Ishikawa (cell line): ENCODE results near the gene DRD1.

Experiments
- CEBPB ChIP-seq: IDR thresholded peaks from 2 replicates; pipeline ENCODE4 v1.6.1; 2012
- CREB1 ChIP-seq: IDR thresholded peaks from 2 replicates; pipeline ENCODE4 v1.6.1; 2012; ENCODE audit warnings: low read depth
- EGR1 ChIP-seq: IDR thresholded peaks from 2 replicates; pipeline ENCODE4 v1.6.1; 2012
- EP300 ChIP-seq: IDR thresholded peaks from 2 replicates; pipeline ENCODE4 v1.6.1; 2012; ENCODE audit warnings: borderline replicate concordance
- FOXM1 ChIP-seq: IDR thresholded peaks from 2 replicates; pipeline ENCODE4 v1.6.1; 2012; ENCODE audit warnings: low read depth, borderline replicate concordance
- MAX ChIP-seq: IDR thresholded peaks from 2 replicates; pipeline ENCODE4 v1.6.1; 2012
- NFIC ChIP-seq: IDR thresholded peaks from 2 replicates; pipeline ENCODE4 v1.6.1; 2012
- RAD21 ChIP-seq: IDR thresholded peaks from 2 replicates; pipeline ENCODE4 v1.6.1; 2012; ENCODE audit warnings: low read depth
- TAF1 ChIP-seq: IDR thresholded peaks from 2 replicates; pipeline ENCODE4 v1.6.1; 2012; ENCODE audit warnings: low read depth, mild to moderate bottlenecking
- TCF12 ChIP-seq: IDR thresholded peaks from 2 replicates; pipeline ENCODE4 v1.6.1; 2012; ENCODE audit warnings: low read depth
- TEAD4 ChIP-seq: IDR thresholded peaks from 2 replicates; pipeline ENCODE4 v1.6.1; 2012
- YY1 ChIP-seq: IDR thresholded peaks from 2 replicates; pipeline ENCODE4 v1.6.1; 2012; ENCODE audit warnings: low read depth
- ZBTB7A ChIP-seq: IDR thresholded peaks from 2 replicates; pipeline ENCODE4 v1.6.1; 2012; ENCODE audit warnings: low read depth
- TF ChIP-seq, protein P1 (sequence below): IDR thresholded peaks from 2 replicates; pipeline ENCODE4 v1.6.1; 2012; ENCODE audit warnings: low read depth, mild to moderate bottlenecking
- TF ChIP-seq, protein P2 (sequence below): IDR thresholded peaks from 2 replicates; pipeline ENCODE4 v1.6.1; 2012

The DRD1 gene

GRCh38 chr5:175417384-175417783 is 26.6 kb downstream of the DRD1 start:
- TF ChIP-seq CREB1 (no peak), EGR1 (no peak)

DNA sequence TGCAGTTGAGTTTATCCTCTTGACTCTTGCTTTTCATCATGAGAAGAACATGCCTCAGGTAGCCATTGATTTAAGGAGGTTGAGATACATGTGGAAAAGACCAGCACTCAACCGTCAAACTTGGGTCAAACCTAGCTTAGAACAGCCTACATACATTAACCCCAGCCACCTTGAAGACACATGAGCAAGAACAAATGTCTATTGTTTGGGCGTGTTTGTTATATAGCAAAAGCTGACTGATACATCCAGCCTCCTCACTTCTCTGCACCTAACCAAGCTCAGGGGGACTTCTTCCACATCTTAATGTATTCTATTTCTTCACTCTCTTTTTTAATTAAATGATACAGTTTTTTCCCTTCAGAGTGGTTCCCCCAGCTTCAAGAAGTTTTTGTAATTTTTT is 28.7 kb downstream of the DRD1 start:
- TF ChIP-seq CREB1 (no peak), FOXM1 (no peak), CEBPB (no peak), TEAD4 (no peak), MAX (no peak), YY1 (no peak), RAD21 (no peak), TCF12 (no peak), NFIC (no peak), TAF1 (no peak), ZBTB7A (no peak)
- TF ChIP-seq, protein P1, sequence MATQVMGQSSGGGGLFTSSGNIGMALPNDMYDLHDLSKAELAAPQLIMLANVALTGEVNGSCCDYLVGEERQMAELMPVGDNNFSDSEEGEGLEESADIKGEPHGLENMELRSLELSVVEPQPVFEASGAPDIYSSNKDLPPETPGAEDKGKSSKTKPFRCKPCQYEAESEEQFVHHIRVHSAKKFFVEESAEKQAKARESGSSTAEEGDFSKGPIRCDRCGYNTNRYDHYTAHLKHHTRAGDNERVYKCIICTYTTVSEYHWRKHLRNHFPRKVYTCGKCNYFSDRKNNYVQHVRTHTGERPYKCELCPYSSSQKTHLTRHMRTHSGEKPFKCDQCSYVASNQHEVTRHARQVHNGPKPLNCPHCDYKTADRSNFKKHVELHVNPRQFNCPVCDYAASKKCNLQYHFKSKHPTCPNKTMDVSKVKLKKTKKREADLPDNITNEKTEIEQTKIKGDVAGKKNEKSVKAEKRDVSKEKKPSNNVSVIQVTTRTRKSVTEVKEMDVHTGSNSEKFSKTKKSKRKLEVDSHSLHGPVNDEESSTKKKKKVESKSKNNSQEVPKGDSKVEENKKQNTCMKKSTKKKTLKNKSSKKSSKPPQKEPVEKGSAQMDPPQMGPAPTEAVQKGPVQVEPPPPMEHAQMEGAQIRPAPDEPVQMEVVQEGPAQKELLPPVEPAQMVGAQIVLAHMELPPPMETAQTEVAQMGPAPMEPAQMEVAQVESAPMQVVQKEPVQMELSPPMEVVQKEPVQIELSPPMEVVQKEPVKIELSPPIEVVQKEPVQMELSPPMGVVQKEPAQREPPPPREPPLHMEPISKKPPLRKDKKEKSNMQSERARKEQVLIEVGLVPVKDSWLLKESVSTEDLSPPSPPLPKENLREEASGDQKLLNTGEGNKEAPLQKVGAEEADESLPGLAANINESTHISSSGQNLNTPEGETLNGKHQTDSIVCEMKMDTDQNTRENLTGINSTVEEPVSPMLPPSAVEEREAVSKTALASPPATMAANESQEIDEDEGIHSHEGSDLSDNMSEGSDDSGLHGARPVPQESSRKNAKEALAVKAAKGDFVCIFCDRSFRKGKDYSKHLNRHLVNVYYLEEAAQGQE, result no peak
- TF ChIP-seq, protein P2, sequence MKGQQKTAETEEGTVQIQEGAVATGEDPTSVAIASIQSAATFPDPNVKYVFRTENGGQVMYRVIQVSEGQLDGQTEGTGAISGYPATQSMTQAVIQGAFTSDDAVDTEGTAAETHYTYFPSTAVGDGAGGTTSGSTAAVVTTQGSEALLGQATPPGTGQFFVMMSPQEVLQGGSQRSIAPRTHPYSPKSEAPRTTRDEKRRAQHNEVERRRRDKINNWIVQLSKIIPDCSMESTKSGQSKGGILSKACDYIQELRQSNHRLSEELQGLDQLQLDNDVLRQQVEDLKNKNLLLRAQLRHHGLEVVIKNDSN, result no peak

DNA sequence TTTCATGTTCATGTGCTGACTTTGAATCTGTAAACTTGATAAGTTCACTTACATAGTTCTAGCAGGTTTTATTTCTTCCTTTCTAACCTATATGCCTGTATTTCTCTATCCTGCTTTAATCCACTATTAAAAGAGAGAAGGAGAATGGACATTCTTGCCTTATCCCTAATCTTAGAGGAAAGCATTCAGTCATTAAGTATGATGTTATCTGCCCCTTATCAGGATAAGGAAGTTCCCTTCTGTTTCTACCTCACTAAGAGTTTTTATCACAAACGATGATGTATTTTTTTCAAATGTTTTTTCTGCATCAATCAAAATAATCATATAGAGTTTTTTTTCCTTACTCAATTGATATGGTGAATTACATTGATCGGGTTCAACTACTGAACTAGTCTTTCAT is 33.1 kb downstream of the DRD1 start:
- no peak for TF ChIP-seq TAF1
- TF ChIP-seq EP300, result no peak
- no peak for TF ChIP-seq CREB1
- TF ChIP-seq, protein P1, result no peak
- no peak for TF ChIP-seq EGR1
- no peak for TF ChIP-seq FOXM1
- TF ChIP-seq TEAD4, result no peak
- no peak for TF ChIP-seq ZBTB7A
- no peak for TF ChIP-seq RAD21
- TF ChIP-seq, protein P2, result no peak
- TF ChIP-seq YY1, result no peak
- TF ChIP-seq TCF12, result no peak
- no peak for TF ChIP-seq MAX
- TF ChIP-seq NFIC, result no peak
- no peak for TF ChIP-seq CEBPB

DNA sequence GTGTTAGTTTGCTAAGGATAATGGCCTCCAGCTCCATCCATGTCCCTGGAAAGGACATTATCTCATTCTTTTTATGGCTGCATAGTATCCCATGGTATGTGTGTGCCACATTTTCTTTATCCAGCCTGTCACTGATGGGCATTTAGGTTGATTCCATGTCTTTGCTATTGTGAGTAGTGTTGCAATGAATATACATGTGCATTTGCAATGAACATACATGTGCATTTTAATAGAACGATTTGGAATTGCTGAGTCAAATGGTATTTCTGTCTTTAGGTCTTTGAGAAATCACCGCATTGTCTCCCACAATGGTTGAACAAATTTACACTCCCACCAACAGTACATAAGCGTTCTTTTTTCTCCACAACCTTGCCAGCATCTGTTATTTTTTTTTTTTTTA is 37.7 kb downstream of the DRD1 start:
- TF ChIP-seq FOXM1 (no peak), TEAD4 (no peak), RAD21 (no peak), ZBTB7A (no peak), TCF12 (no peak), CREB1 (no peak), MAX (no peak), NFIC (no peak), YY1 (no peak), CEBPB (no peak), EP300 (no peak), TAF1 (no peak), EGR1 (no peak)
- TF ChIP-seq, protein P1, result no peak

DNA sequence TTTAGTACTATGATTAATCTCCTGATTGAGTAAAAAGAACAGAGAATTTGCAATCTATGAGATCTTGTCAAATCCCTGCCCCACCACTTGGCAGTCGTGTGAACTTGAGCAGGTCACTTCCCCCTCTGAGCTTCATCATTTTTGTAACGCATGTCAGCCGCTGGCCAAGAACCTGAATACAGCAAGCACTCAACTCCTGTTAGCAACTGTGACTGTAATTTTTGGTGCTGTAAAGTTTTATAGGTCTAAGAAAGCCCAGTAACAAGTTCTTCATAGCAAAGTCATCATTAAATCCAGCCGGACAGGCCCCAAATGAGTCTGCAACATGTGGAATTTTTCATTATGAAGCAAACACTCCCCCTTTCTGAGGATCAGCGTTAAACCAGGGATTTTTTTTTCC is 49.4 kb downstream of the DRD1 start:
- TF ChIP-seq CEBPB (no peak), NFIC (no peak), EGR1 (no peak), EP300 (no peak), TEAD4 (no peak), YY1 (no peak), RAD21 (no peak), MAX (no peak), CREB1 (no peak)
- TF ChIP-seq, protein P2, result no peak
